HT1080 (cell line): Measurements from ENCODE around the gene AK1. TPM values are rescaled to one million over a fixed set of nuclear protein-coding genes. Genes with fewer than 3 reads are reported as not detected.
A peak's percentile ranks its signal among the peaks of the same experiment; 100 is the strongest.
"Not testable (repeated sequence)": the region's sequence is repeated elsewhere in the genome, so short reads cannot be mapped to it uniquely, and the experiment has no call there.

ENCODE experiments used
- DNase-seq: peaks from one replicate; pipeline ENCODE4 v3.0.0-alpha.2; 2015; ENCODE audit warnings: low read depth
- total RNA-seq: library from RNA; depleted of rRNA; stranded (reverse); fragments of >200 nt; shearing (Covaris generic); gene quantifications from 2 replicates; pipeline ENCODE4 v1.2.3, GENCODE V29; 2014

The AK1 gene
- total RNA-seq, 1 experiment from 2014 or later = 59.7 TPM

DNA sequence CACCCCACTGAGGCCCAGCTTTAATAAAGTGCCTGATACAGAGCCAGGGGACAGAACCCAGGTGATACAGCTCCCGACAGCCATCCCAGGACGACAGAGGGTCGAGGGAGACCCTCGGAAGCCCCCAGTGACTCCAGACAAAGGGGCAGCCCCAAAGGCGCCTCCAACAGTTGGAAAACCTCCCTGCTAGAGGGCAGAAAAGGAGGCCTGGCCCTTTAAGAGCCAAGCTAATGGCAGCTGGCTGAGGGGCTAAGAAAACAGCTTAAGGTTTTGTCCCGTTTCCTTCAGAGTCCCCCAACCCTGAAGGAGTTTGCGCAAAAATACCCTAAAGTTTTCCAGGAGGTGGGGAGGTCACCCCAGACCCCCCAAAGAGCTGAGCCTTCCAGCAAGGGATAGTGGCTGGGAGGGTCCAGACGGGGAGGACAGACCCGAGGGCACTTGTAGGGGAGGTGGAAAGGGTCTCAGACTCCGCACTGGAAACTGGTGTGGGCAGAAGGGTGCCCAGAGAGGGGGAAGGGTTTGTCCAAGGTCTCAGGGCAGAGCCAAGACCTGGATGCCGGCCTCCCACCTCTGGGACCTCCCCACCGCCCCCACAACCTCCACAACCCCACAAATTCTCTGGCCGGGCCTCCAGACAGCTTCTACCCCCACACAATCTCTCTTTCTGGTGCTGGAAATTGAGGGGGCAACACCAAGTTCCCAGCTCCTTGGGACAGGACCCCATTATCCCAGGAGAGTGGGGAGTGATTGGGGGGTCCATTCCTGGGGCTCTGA is 8.2 kb upstream of the AK1 start:
- no peak for DNase-seq

DNA sequence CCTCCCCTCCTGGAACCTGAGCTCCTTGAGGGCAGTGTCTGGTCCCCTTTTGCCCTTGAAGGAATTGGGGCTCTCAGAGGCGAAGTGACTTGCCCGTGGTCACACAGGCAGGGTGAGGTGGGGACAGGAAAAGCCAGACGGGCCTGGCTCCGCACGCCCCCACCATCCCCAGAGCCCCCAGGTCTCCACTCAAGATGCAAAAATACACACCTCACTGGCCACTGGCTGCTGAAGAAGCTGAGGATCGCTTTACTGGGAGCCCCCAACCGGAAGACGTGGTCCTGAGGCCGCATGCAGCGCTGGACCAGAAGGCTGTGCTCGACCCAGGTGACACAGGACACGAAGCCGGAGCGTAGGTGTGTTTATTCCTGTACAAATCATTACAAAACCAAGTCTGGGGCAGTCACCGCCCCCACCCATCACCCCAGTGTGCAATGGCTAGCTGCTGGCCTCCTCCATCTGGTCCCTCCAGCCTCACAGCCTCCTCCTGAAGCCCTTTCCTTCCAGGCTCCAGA is 7.6 kb upstream of the AK1 start:
- no peak for DNase-seq

DNA sequence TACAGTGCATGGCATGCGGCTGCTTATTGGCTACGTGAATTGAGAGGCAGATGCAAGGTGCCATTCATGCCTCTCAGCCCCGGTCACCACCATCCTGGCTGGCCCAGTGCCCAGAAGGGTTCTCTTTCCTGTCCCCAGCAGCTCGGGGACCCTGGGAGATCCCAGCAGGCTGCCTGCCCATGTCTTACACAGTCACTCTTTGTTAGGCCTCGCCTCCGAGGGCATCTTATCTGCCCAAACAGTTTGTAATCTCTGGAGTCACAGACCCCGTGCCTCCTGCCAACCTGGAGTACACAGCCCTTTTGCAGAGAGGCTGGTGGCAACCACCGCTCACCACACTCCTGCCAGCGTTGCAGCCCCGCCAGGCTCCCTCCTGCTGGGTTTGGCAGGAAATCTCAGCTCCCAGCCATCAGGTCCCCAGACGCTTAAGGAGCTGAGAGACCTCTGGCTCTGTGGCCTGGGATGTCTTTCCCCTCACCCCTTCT is 7.0 kb upstream of the AK1 start:
- no peak for DNase-seq

GRCh38 chr9:127883959-127884358 is 6.5 kb upstream of the AK1 start:
- DNase-seq = no peak

DNA sequence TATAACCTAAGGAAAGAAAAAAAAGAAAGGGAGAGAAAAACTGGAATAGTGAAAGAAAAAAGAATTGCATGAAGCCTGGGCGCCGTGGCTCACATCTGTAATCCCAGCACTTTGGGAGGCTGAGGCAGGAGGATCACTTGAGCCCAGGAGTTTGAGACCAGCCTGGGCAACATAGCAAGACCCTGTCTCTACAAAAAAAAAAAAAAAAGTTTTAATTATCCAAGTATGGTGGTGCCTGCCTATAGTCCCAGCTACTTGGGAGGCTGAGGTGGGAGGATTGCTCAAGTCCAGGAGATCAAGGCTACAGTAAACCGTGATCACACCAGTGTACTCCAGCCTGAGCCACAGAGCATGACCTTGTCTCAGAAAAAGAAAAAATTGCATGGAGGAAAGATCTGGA is 4.2 kb upstream of the AK1 start:
- not testable (repeated sequence) for DNase-seq

DNA sequence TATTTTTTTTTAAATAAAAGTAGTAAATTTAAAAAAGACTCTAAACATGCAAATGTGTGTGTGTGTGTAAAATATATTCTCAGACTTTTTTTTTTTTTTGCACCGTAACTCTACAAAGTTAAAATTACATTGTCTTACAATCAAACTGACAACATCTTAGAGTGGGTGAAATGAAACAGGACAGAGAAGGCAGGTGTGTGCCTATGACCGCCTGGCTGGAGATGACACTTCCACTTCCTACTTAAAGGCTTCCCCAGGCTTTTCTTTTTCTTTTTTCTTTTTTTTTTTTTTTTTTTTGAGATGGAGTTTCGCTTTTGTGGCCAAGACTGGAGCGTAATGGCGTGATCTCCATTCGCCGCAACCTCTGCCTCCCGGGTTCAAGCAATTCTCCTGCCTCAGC is 2.7 kb upstream of the AK1 start:
- DNase-seq = no peak

DNA sequence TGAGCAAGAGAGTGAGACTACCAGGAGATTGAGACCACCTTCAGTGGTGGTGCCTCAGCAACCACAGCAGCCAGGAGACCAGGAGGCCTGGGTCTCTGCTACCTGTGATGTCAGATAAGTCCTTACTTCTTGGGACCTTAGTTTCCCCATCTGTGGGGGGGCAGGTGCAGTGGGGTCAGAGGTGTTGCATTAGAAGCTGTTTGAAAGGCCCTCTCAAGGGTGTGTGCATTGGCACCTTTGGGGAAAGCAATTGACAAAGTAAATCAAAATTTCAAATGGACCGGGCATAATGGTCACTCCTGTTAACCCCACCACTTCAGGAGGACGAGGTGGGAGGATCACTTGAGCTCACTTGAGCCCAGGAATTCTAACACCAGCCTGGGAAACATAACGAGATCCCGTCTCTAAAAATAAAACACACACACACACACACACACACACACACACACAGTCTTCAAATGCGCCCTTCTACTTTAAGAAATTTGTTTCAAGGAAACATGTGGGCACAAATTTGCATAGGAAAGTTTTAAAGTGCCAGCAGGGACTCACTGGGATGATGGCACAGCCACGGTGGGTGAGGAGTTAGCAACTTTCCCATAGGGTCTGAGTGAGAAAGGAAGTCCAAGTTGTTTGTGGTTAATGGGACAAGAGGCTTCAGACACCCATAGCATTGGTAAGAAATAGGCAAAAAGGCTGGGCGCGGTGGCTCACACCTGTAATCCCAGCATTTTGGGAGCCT is 1.3 kb upstream of the AK1 start:
- no peak for DNase-seq

- DNase-seq = no peak
These were observed 651 bp upstream of the AK1 start for GRCh38 chr9:127878001-127878651.

- no peak for DNase-seq
These were observed 512 bp downstream of the AK1 start for GRCh38 chr9:127876764-127877562.

DNA sequence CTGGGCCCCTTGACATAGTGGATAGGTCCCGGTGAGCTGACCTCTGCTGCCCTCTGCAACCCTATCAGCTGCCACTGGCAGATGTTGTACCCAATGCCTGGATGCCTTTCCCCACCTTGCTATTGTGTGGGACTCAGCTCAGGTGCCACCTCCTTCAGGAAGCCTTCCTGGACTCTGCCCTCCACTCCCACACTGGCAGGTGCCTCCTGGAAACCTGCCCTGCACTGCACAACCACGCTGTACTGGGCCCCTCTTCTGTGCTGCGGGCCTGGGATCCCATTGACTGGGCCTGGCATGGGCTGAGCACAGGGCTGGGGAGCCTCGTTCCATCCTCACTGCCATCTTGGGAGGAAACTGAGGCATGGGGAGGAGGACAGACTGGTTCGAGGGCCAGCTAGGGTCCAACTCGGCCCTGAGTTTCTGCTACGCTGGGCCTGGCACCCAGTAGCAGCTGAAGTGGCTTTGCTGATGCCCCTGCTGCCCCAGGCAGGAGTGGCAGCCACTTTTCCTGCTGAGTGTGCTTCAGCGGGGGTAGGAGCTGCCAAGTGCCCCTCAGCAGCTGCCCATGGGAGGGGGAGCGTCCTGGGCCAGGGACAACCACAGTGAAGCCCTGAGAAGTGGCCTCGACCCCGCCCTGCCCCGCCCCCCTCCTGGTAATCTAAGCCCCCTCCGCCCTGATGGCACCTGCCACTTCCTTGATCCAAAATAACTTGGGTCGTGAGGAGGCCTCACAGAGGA is 1.3 kb downstream of the AK1 start:
- no peak for DNase-seq

GRCh38 chr9:127875306-127875966 is 2.0 kb downstream of the AK1 start:
- peak; percentile 30 for DNase-seq

DNA sequence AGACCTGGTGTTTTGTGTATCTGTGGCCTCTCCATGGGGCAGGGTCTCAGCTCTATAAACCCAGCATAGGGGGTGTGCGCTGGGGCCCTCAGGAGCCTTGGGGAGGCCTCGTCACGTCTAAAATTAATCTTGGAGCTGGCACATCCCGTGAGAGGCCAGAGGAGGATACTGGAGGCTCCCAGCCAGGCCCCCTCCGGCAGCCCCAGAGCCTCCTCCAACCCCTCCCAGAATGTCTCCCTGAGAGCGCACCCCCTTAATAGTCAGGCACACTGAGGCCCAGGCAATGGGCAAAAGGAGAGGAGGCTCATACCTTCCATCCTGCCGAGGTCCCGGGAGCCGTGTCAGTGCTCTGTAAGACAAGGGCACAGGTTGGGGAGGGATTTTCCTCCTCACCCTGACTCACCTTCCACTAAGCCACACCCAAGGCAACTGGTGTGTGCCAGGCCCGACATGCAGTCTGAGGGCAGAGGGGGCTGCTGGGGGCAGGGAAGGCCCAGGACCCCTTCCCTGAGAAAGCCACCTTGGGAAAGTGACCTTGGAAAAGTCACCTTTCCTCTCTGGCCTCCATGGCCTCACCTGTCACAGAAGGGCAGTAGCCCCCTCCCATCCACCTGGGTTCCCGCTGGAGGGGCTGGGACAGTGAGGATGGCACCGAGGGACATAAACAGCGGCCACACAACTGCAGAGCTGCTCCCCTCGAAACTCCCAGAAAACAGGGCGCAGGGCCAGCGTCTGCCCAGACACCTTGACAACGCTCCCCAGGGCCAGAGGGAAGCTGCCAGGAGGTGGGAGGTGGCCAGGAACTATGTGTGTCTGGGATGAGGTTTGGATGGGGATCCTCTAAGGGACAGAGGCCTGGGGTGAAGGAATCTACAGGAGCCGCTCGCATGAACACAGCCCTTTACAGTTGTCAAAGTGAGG is 2.9 kb downstream of the AK1 start:
- no peak for DNase-seq

GRCh38 chr9:127873886-127874285 is 3.6 kb downstream of the AK1 start:
- no peak for DNase-seq

GRCh38 chr9:127873223-127873691 is 4.2 kb downstream of the AK1 start:
- no peak for DNase-seq

- DNase-seq = no peak
These were observed 4.9 kb downstream of the AK1 start for GRCh38 chr9:127872369-127873222.

- no peak for DNase-seq
These were observed 5.9 kb downstream of the AK1 start for GRCh38 chr9:127871531-127871930.

GRCh38 chr9:127870887-127871286 is 6.6 kb downstream of the AK1 start:
- DNase-seq = no peak

DNA sequence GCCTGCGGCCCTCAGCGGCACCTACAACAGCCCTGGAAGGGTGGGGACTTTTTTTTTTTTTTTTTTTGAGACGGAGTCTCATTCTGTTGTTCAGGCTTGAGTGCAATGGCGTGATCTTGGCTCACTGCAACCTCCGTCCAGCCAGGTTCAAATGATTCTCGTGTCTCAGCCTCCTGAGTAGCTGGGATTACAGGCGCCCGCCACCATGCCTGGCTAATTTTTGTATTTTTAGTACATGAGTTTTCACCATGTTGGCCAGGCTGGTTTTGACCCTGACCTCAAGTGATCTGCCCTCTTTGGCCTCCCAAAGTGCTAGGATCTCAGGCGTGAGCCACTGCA is 7.4 kb downstream of the AK1 start:
- not testable (repeated sequence) for DNase-seq
